ENCODE results near the gene HAND2.

DNA sequence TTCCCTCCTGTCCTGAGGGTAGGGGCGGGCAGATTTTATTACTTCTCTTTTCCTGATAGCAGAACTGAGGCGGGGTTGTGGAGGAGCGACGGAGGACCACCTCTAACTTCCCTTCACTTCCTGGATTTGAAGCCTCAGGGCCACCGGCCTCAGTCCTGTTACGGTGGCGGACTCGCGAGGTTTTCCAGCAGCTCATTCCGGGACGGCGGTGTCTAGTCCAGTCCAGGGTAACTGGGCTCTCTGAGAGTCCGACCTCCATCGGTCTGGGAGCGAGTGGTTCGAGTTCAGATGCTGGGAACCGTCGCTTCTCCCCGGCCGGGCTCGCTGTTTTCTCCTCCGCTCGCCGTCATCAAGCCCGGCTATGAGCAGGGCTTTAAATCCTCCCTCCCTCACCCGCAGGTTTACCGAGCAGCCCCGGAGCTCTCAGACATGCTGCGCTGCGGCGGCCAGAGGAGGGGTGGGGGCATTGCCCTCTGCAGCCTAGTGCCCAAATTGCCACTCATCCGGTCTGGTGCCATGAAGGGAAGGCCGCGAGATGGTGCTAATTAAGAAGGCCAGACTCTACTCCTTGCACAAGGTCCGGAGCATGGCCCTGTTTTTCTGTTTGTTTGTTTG is 23.3 kb downstream of the HAND2 start:
- TF ChIP-seq, protein P1, sequence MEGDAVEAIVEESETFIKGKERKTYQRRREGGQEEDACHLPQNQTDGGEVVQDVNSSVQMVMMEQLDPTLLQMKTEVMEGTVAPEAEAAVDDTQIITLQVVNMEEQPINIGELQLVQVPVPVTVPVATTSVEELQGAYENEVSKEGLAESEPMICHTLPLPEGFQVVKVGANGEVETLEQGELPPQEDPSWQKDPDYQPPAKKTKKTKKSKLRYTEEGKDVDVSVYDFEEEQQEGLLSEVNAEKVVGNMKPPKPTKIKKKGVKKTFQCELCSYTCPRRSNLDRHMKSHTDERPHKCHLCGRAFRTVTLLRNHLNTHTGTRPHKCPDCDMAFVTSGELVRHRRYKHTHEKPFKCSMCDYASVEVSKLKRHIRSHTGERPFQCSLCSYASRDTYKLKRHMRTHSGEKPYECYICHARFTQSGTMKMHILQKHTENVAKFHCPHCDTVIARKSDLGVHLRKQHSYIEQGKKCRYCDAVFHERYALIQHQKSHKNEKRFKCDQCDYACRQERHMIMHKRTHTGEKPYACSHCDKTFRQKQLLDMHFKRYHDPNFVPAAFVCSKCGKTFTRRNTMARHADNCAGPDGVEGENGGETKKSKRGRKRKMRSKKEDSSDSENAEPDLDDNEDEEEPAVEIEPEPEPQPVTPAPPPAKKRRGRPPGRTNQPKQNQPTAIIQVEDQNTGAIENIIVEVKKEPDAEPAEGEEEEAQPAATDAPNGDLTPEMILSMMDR (IDR thresholded peaks at IDR 0.05), result no peak
- no peak for TF ChIP-seq POLR2A (IDR thresholded peaks at IDR 0.05)
